Large intestine (tissue), 3 donors: Measurements from ENCODE around the gene HPS3. TPM values are rescaled to one million over a fixed set of nuclear protein-coding genes. Genes with fewer than 3 reads are reported as not detected.
A peak's percentile ranks its signal among the peaks of the same experiment; 100 is the strongest.

Experiments used
- DNase-seq, 2 donors: peaks; one replicate each; pipeline versions ENCODE4 v3.0.0 to v3.0.0-alpha.2; 2013
- H3K27ac ChIP-seq: one replicate; pipeline ENCODE4 v1.5.1; 2013; ENCODE audit warnings: low read length
- H3K27me3 ChIP-seq: 2 replicates; pipeline ENCODE4 v1.6.1; 2013; ENCODE audit warnings: low read length; ENCODE audit not compliant: control insufficient read depth, insufficient read depth
- H3K36me3 ChIP-seq: 2 replicates; pipeline ENCODE4 v1.6.1; 2013; ENCODE audit warnings: low read length; ENCODE audit not compliant: control insufficient read depth, insufficient read depth
- H3K4me1 ChIP-seq: one replicate; pipeline ENCODE4 v1.6.1; 2013; ENCODE audit warnings: low read length; ENCODE audit not compliant: control insufficient read depth, insufficient read depth
- H3K4me3 ChIP-seq: one replicate; pipeline ENCODE4 v1.5.1; 2013; ENCODE audit warnings: low read length
- H3K9me3 ChIP-seq: one replicate; pipeline ENCODE4 v1.6.1; 2013; ENCODE audit warnings: mild to moderate bottlenecking, low read depth, low read length, moderate library complexity; ENCODE audit not compliant: control insufficient read depth
- WGBS: methylation state at CpG from one replicate; pipeline ENCODE4 v1.1.5; 2013; ENCODE audit warnings: low lambda C conversion rate; ENCODE audit not compliant: insufficient coverage; 5-methylcytosine and 5-hydroxymethylcytosine counted together
- polyA plus RNA-seq: library from polyadenylated mRNA; unstranded; fragments of 120-200 nt; gene quantifications from one replicate; pipeline ENCODE4 v1.2.1, GENCODE V29; 2013

The HPS3 gene
- polyA plus RNA-seq, 1 donor: 30.9 TPM

GRCh38 chr3:149151843-149152242 is 22.4 kb downstream of the HPS3 start:
- Histone ChIP-seq H3K27me3 (no peaks in the 10 kb centered on the region), H3K4me1 (no peaks in the 10 kb centered on the region), H3K4me3 (no peak overlapping the region), H3K36me3 (peaks cover 40% of the 10 kb centered on the region), H3K27ac (no peak overlapping the region), H3K9me3 (no peaks in the 10 kb centered on the region)
- no CpG with 5 or more reads among the region's 2 CpGs for WGBS
- DNase-seq: peak; percentile 13 to 16

- Histone ChIP-seq H3K9me3 (no peaks in the 10 kb centered on the region), H3K4me1 (no peaks in the 10 kb centered on the region), H3K36me3 (peaks cover 43% of the 10 kb centered on the region), H3K27ac (no peak overlapping the region), H3K4me3 (no peak overlapping the region), H3K27me3 (no peaks in the 10 kb centered on the region)
- DNase-seq: no peak
- WGBS: no CpG with 5 or more reads among the region's 2 CpGs
Observed at GRCh38 chr3:149152420-149152819, 23.0 kb downstream of the HPS3 start.

- H3K9me3 ChIP-seq: no peaks in the 10 kb centered on the region
- no peak overlapping the region for H3K27ac ChIP-seq
- no peak for DNase-seq
- H3K4me3 ChIP-seq: no peak overlapping the region
- H3K27me3 ChIP-seq: no peaks in the 10 kb centered on the region
- peaks cover 50% of the 10 kb centered on the region for H3K36me3 ChIP-seq
- no peaks in the 10 kb centered on the region for H3K4me1 ChIP-seq
Observed at GRCh38 chr3:149153402-149153801, 24.0 kb downstream of the HPS3 start.

GRCh38 chr3:149160754-149161300 is 31.4 kb downstream of the HPS3 start:
- Histone ChIP-seq H3K9me3 (no peaks in the 10 kb centered on the region), H3K4me3 (no peak overlapping the region), H3K4me1 (no peaks in the 10 kb centered on the region), H3K27ac (no peak overlapping the region), H3K36me3 (peaks cover 58% of the 10 kb centered on the region), H3K27me3 (no peaks in the 10 kb centered on the region)
- DNase-seq: no peak
- WGBS: 93% methylated on average over 2 of the region's 4 CpGs

- no peak overlapping the region for H3K27ac ChIP-seq
- WGBS: no CpG with 5 or more reads among the region's 2 CpGs
- no peak overlapping the region for H3K4me3 ChIP-seq
- no peak for DNase-seq
- peaks cover 59% of the 10 kb centered on the region for H3K36me3 ChIP-seq
- H3K27me3 ChIP-seq: no peaks in the 10 kb centered on the region
- no peaks in the 10 kb centered on the region for H3K4me1 ChIP-seq
- no peaks in the 10 kb centered on the region for H3K9me3 ChIP-seq
Observed at GRCh38 chr3:149162007-149162406, 32.6 kb downstream of the HPS3 start.

GRCh38 chr3:149163066-149163465 is 33.6 kb downstream of the HPS3 start:
- H3K27me3 ChIP-seq: no peaks in the 10 kb centered on the region

GRCh38 chr3:149167898-149168297 is 38.5 kb downstream of the HPS3 start:
- no peaks in the 10 kb centered on the region for H3K9me3 ChIP-seq
- no peak overlapping the region for H3K4me3 ChIP-seq
- H3K27ac ChIP-seq: no peak overlapping the region
- H3K4me1 ChIP-seq: no peaks in the 10 kb centered on the region
- H3K36me3 ChIP-seq: peaks cover 45% of the 10 kb centered on the region
- no peaks in the 10 kb centered on the region for H3K27me3 ChIP-seq
- no peak for DNase-seq
- 100% methylated on average over 2 of the region's 2 CpGs for WGBS

More at GRCh38 chr3:149163066-149163465, 33.6 kb downstream of the HPS3 start:
- no peak overlapping the region for H3K27ac ChIP-seq
- no CpG with 5 or more reads among the region's 1 CpG for WGBS
- no peak overlapping the region for H3K4me3 ChIP-seq
- no peaks in the 10 kb centered on the region for H3K4me1 ChIP-seq
- peaks cover 53% of the 10 kb centered on the region for H3K36me3 ChIP-seq
- H3K9me3 ChIP-seq: no peaks in the 10 kb centered on the region
- no peak for DNase-seq

- Histone ChIP-seq H3K27me3 (no peaks in the 10 kb centered on the region), H3K4me3 (no peak overlapping the region), H3K36me3 (peaks cover 32% of the 10 kb centered on the region), H3K4me1 (no peaks in the 10 kb centered on the region), H3K27ac (no peak overlapping the region), H3K9me3 (no peaks in the 10 kb centered on the region)
- 93% methylated on average over 3 of the region's 7 CpGs for WGBS
- no peak for DNase-seq
Observed at GRCh38 chr3:149170672-149171071, 41.2 kb downstream of the HPS3 start.

GRCh38 chr3:149174901-149175300 is 45.5 kb downstream of the HPS3 start:
- 85% methylated on average over 2 of the region's 3 CpGs for WGBS
- Histone ChIP-seq H3K36me3 (peaks cover 18% of the 10 kb centered on the region), H3K9me3 (no peaks in the 10 kb centered on the region), H3K4me1 (no peaks in the 10 kb centered on the region), H3K27ac (no peak overlapping the region), H3K4me3 (no peak overlapping the region), H3K27me3 (no peaks in the 10 kb centered on the region)
- no peak for DNase-seq

- Histone ChIP-seq H3K27ac (no peak overlapping the region), H3K4me1 (no peaks in the 10 kb centered on the region), H3K27me3 (no peaks in the 10 kb centered on the region), H3K4me3 (no peak overlapping the region), H3K9me3 (no peaks in the 10 kb centered on the region), H3K36me3 (peaks cover 10% of the 10 kb centered on the region)
- no CpG with 5 or more reads among the region's 1 CpG for WGBS
- DNase-seq: no peak
Observed at GRCh38 chr3:149177122-149177521, 47.7 kb downstream of the HPS3 start.

GRCh38 chr3:149179220-149179619 is 49.8 kb downstream of the HPS3 start:
- no peaks in the 10 kb centered on the region for H3K27me3 ChIP-seq
- DNase-seq: no peak
- H3K36me3 ChIP-seq: peaks cover 3% of the 10 kb centered on the region
- no peak overlapping the region for H3K4me3 ChIP-seq
- H3K4me1 ChIP-seq: peaks cover 3% of the 10 kb centered on the region
- no peaks in the 10 kb centered on the region for H3K9me3 ChIP-seq
- no CpG with 5 or more reads among the region's 1 CpG for WGBS
- H3K27ac ChIP-seq: no peak overlapping the region
